H54 (cell line): ENCODE results near the gene ITPKB.

Source experiments
- DNase-seq: peaks from one replicate; pipeline ENCODE4 v3.0.0; 2011; ENCODE audit warnings: low spot score, mixed read lengths; ENCODE audit not compliant: insufficient read length
- FAIRE-seq: peaks from 3 replicates; lab custom pipeline; 2011; peaks lifted over from hg19 to GRCh38; lab: Jason Lieb, UNC
- POLR2A ChIP-seq: IDR thresholded peaks from 2 replicates; pipeline ENCODE4 v1.6.1; 2011; ENCODE audit warnings: low read depth, mild to moderate bottlenecking, low read length

ITPKB gene

GRCh38 chr1:226632169-226632879, 106.8 kb downstream of the ITPKB start:
- no peak for TF ChIP-seq POLR2A
- DNase-seq (no peak), FAIRE-seq (no peak)

GRCh38 chr1:226631229-226632000, 107.7 kb downstream of the ITPKB start:
- DNase-seq: no peak
- FAIRE-seq: no peak
- no peak for TF ChIP-seq POLR2A

GRCh38 chr1:226630592-226630991, 108.5 kb downstream of the ITPKB start:
- TF ChIP-seq POLR2A: no peak
- no peak for FAIRE-seq
- DNase-seq: no peak

- TF ChIP-seq POLR2A: no peak
- FAIRE-seq: no peak
- DNase-seq: no peak
Measured at GRCh38 chr1:226629896-226630550, 109.1 kb downstream of the ITPKB start.

- FAIRE-seq: no peak
- no peak for DNase-seq
- TF ChIP-seq POLR2A: no peak
Measured at GRCh38 chr1:226629210-226629895, 109.7 kb downstream of the ITPKB start.

GRCh38 chr1:226628612-226629155, 110.4 kb downstream of the ITPKB start:
- no peak for TF ChIP-seq POLR2A
- FAIRE-seq (no peak), DNase-seq (no peak)

- no peak for TF ChIP-seq POLR2A
- FAIRE-seq: no peak
- DNase-seq: no peak
Measured at GRCh38 chr1:226627924-226628611, 111.0 kb downstream of the ITPKB start.

GRCh38 chr1:226627050-226627755, 111.9 kb downstream of the ITPKB start:
- no peak for TF ChIP-seq POLR2A
- FAIRE-seq: no peak
- no peak for DNase-seq

- FAIRE-seq (no peak), DNase-seq (peak; percentile 71)
- no peak for TF ChIP-seq POLR2A
Measured at GRCh38 chr1:226626577-226626956, 112.5 kb downstream of the ITPKB start.

- DNase-seq (no peak), FAIRE-seq (no peak)
- TF ChIP-seq POLR2A: no peak
Measured at GRCh38 chr1:226625832-226626576, 113.1 kb downstream of the ITPKB start.

- TF ChIP-seq POLR2A: no peak
- DNase-seq: no peak
- FAIRE-seq: no peak
Measured at GRCh38 chr1:226625326-226625725, 113.8 kb downstream of the ITPKB start.

GRCh38 chr1:226624526-226624925, 114.6 kb downstream of the ITPKB start:
- TF ChIP-seq POLR2A: no peak
- FAIRE-seq (no peak), DNase-seq (peak; percentile 53)
